ENCODE measurements around the gene ELOVL7.
"Not testable (repeated sequence)": the region's sequence is repeated elsewhere in the genome, so short reads cannot be mapped to it uniquely, and the experiment has no call there.

The ELOVL7 gene

GRCh38 chr5:60715201-60715928 lies 128.7 kb downstream of the ELOVL7 start:
- not testable (repeated sequence) for DNase-seq (ENCODE audit: low read depth)

GRCh38 chr5:60712950-60713349 lies 131.1 kb downstream of the ELOVL7 start:
- DNase-seq (ENCODE audit: low read depth): no peak

- not testable (repeated sequence) for DNase-seq (ENCODE audit: low read depth)
These were observed 132.2 kb downstream of the ELOVL7 start for GRCh38 chr5:60711892-60712291.

DNA sequence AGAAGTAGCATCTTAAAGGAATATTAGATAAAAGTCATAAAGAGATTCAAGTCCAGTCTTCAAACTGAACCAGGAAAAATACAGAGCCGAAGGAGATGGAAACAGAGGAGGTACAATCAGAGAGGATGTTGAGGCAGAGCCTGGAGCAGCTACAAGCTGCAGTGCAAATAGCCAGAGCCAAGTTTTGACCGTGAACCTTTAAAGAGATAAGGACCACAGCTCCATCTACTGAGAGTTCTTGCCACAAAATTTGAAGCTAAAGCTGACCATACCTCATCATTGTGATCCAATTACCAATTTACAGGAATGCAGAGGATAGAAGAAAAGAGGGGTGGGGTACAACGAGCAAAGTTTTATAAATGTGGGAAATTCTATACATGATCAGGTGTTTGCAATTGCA lies 133.7 kb downstream of the ELOVL7 start:
- no peak for DNase-seq (ENCODE audit: low read depth)

DNA sequence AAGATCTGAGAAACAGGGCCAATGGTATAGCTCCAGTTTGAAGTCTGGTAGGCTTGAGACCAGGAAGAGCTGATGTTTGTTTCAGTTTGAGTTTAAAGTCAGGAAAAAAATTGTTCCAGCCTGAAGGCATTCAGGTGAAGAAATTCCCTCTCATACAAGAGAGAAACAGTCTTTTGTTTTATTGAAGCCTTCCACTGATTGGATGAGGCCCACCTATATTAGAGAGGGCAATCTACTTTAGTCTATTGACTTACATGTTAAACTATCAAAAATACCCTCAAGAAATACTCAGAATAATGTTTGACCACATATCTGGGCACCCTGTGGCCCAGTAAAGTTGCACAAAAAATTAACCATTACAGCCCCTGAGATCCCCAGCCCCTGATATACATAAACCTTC lies 138.9 kb downstream of the ELOVL7 start:
- no peak for DNase-seq (ENCODE audit: low read depth)

GRCh38 chr5:60703944-60704343 lies 140.1 kb downstream of the ELOVL7 start:
- no peak for DNase-seq (ENCODE audit: low read depth)
